ENCODE data around the gene PARVB. TPM values are rescaled to one million over a fixed set of nuclear protein-coding genes. Genes with fewer than 3 reads are reported as not detected.

The PARVB gene
- total and polyA plus RNA-seq, 10 of the 15 experiments (the other 5 are each of a cell fraction or from before 2014, with no cell fraction given) = 5.2 to 264 (median 76.0) TPM

DNA sequence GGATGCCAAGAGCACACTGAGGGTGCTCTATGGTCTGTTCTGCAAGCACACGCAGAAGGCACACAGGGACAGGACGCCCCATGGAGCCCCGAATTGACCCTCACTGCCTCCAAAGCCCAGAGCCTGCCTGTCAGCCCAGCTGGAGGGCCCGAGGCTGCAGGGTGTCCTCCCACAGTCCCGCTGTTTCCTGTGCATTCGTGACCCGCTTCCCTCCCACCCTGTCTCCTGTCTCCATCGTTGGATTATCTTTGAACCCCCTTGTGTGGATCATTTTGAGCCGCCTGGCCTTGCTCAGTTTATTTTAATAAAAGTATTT lies 182.2 kb downstream of the PARVB start (continued):
- no peak for TF ChIP-seq WRNIP1 (IDR thresholded peaks at IDR 0.05; ENCODE audit: borderline replicate concordance, low read depth, low read length)
- no peak for TF ChIP-seq MEF2A (IDR thresholded peaks at IDR 0.05; ENCODE audit: insufficient read depth, low read depth, low read length)

DNA sequence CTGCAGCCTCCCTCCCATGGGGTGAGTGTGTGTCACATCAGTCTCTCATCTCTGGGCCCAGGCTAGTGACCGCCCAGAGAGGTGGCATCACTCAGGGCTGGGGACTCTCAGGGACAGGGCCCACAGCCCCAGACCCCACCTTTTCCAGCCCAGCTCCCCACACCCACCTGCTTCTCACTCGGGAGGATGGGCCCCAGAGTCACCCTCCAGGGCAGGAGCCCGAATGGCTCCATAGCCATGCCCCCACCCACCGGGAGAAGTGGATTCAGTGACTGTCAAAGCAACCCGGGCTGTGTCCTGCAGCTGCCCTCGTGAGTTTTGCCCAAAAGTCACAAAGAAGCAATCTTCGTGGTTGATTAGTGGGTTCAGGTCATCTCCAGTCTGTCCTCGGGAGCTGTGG lies 182.6 kb downstream of the PARVB start:
- POLR2A ChIA-PET = interaction anchor here (1.0 to 1.3 kb wide), 2 partner anchors 11 to 32 kb away, joined by 3 to 4 read pairs; no protein-coding TSS in a partner anchor

More for the DNA sequence above, 182.6 kb downstream of the PARVB start:
- Histone ChIP-seq H3K9ac (ENCODE audit: control insufficient read depth, insufficient read depth, low read length) (no peak overlapping the region), H3K27me3 (replicated peaks in 1 of 2; ENCODE audit: control insufficient read depth in 2 of 2, insufficient read depth in 2 of 2, low read length in 1 of 2) (no peaks in the 10 kb centered on the region), H3K4me3 (no peak overlapping the region), H3K36me3 (ENCODE audit: control insufficient read depth in 2 of 2, insufficient read depth in 2 of 2, low read length in 1 of 2) (no peaks in the 10 kb centered on the region), H3K79me2 (ENCODE audit: control insufficient read depth, insufficient read depth, low read length) (no peaks in the 10 kb centered on the region), H4K20me1 (ENCODE audit: control insufficient read depth, insufficient read depth) (no peaks in the 10 kb centered on the region), H2AFZ (ENCODE audit: control insufficient read depth, low read depth, low read length) (no peak overlapping the region), H3K9me3 (replicated peaks; ENCODE audit: control insufficient read depth, insufficient read depth, low read length) (no peaks in the 10 kb centered on the region; the same call in 2 of the 3 replicates), H3K4me1 (ENCODE audit: control insufficient read depth, insufficient read depth, low read length) (peaks cover 12% of the 10 kb centered on the region), H3K4me2 (ENCODE audit: control insufficient read depth, insufficient read depth) (no peak overlapping the region), H3K27ac (ENCODE audit: control insufficient read depth, insufficient read depth) (no peak overlapping the region)
- ChIA-PET RAD21 (ENCODE audit: unreplicated experiment) (no interaction called here), CTCF (no interaction called here), SMC1A (ENCODE audit: uncharacterized antibody, unreplicated experiment) (no interaction called here)
- 76% methylated on average over 8 of the region's 8 CpGs for WGBS (ENCODE audit: insufficient coverage, insufficient replicate concordance, low lambda C conversion rate, missing lambda C conversion rate)
- no peak for DNase-seq (ENCODE audit: low read depth, low spot score)
- ATAC-seq = no peak
- FAIRE-seq = no peak
- no TSS peak for BruUV-seq (replicated peaks)
- in situ Hi-C loops (cut with MboI) (no loop called here), intact Hi-C loops (cut with micrococcal nuclease; ENCODE audit: unreplicated experiment) (no loop called here)
- TF ChIP-seq ZBTB33 (IDR thresholded peaks at IDR 0.05) (no peak), NFYB (IDR thresholded peaks at IDR 0.05; ENCODE audit: insufficient read depth, low read depth, low read length) (no peak), BHLHE40 (IDR thresholded peaks at IDR 0.05; ENCODE audit: borderline replicate concordance in 1 of 2, low read depth in 2 of 2, low read length in 1 of 2) (no peak), ETV6 (conservative IDR thresholded peaks at IDR 0.05 in 1 of 2, IDR thresholded peaks at IDR 0.05 in 1 of 2; ENCODE audit: borderline replicate concordance in 1 of 2, low read depth in 1 of 2) (no peak), ZNF24 (IDR thresholded peaks at IDR 0.05) (no peak), POLR2A (IDR thresholded peaks at IDR 0.05; ENCODE audit: low read depth, low read length) (peak; percentile 37; the same call in 1 of the 2 replicates), RELB (IDR thresholded peaks at IDR 0.05; ENCODE audit: low read depth) (no peak)
- TF ChIP-seq, protein P1, sequence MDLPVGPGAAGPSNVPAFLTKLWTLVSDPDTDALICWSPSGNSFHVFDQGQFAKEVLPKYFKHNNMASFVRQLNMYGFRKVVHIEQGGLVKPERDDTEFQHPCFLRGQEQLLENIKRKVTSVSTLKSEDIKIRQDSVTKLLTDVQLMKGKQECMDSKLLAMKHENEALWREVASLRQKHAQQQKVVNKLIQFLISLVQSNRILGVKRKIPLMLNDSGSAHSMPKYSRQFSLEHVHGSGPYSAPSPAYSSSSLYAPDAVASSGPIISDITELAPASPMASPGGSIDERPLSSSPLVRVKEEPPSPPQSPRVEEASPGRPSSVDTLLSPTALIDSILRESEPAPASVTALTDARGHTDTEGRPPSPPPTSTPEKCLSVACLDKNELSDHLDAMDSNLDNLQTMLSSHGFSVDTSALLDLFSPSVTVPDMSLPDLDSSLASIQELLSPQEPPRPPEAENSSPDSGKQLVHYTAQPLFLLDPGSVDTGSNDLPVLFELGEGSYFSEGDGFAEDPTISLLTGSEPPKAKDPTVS (IDR thresholded peaks at IDR 0.05; ENCODE audit: low read depth, low read length) = no peak

All from GM12878 (cell line).